Thoracic aorta (tissue), 2 donors: ENCODE results near the gene PLA2G15. TPM values are rescaled to one million over a fixed set of nuclear protein-coding genes. Genes with fewer than 3 reads are reported as not detected.
A peak's percentile ranks its signal among the peaks of the same experiment; 100 is the strongest.

Source experiments
- ATAC-seq: fragments of 150-250 bp; one replicate; pipeline ENCODE4 v1.8.0; 2017; ENCODE audit warnings: low read depth; ENCODE audit not compliant: insufficient number of reproducible peaks, low FRiP score
- DNase-seq: peaks from one replicate; pipeline ENCODE4 v3.0.0-alpha.2; 2020; ENCODE audit warnings: low spot score
- H3K27ac ChIP-seq, 2 donors: fragments of 200-600 bp; sonication (generic); 1 replicate in 1 of 2; 2 replicates in 1 of 2; pipeline ENCODE4 v1.5.1; 2016; ENCODE audit warnings: mild to moderate bottlenecking in 2 of 2, moderate library complexity in 2 of 2
- H3K27me3 ChIP-seq: fragments of 200-600 bp; sonication (generic); replicated peaks from 2 replicates; pipeline ENCODE4 v1.6.0; 2016; ENCODE audit warnings: mild to moderate bottlenecking; ENCODE audit not compliant: insufficient read depth
- H3K36me3 ChIP-seq: fragments of 200-600 bp; sonication (generic); one replicate; pipeline ENCODE4 v1.5.1; 2016
- H3K4me1 ChIP-seq, 2 donors: fragments of 200-600 bp; sonication (generic); 1 replicate in 1 of 2; 2 replicates in 1 of 2; pipeline versions ENCODE4 v1.5.1 to v1.6.0; 2016; ENCODE audit warnings: low read depth in 2 of 2, mild to moderate bottlenecking in 1 of 2; ENCODE audit not compliant: control insufficient read depth in 1 of 2
- H3K4me3 ChIP-seq: fragments of 200-600 bp; sonication (generic); 2 replicates; pipeline ENCODE4 v1.5.1; 2016; ENCODE audit warnings: mild to moderate bottlenecking
- H3K9me3 ChIP-seq: fragments of 200-600 bp; sonication (generic); 2 replicates; pipeline ENCODE4 v1.5.1; 2016
- CTCF ChIP-seq: fragments of 200-600 bp; sonication (generic); IDR thresholded peaks from one replicate; pipeline ENCODE4 v1.5.1; 2019; ENCODE audit warnings: antibody characterized with exemption
- total RNA-seq, 2 donors: library from RNA; depleted of rRNA; stranded (reverse); fragments of >200 nt; gene quantifications; one replicate each; pipeline versions ENCODE4 v1.1.0 to v1.2.3, GENCODE V29; 2016

PLA2G15 gene
- total RNA-seq, 2 donors from 2014 or later, result 17.8 to 34.9 TPM

DNA sequence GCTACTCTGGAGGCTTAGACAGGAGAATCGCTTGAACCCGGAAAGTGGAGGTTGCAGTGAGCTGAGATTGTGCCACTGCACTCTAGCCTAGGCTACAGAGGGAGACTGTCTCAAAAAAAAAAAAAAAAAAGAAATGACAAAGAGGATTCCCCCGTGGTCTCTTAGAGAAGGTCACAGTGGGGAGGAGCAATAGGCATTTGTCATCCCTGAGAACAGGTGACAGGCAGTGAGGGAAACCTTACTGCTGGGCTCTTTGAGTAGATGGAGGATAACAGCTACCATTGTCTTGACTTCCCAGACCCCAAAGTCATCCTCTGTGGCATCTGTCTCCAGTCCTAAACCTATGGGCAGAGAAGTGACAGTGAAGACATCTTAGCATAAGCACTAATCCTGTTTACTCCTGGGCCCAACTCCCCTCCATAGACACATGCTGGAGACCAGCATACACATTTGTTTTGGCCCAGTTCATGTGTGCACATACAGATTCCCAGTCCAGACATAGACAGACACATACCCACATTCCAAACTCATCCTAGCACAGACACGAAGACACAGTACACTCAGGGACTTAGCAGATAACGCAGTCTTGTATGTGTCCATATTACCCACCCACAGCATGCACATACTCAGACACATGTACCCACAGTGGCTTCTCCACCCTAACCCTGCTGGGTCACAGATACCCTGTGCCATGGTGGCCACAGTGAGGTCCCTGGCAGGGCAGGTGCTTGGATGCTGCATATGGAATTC, 11.9 kb upstream of the PLA2G15 start:
- DNase-seq (no peak), ATAC-seq (no peak)
- Histone ChIP-seq H3K4me3 (no peak overlapping the region), H3K27ac (no peak overlapping the region), H3K27me3 (no peaks in the 10 kb centered on the region), H3K9me3 (no peaks in the 10 kb centered on the region), H3K4me1 (peaks cover 8 to 24% of the 10 kb centered on the region in 2 donors), H3K36me3 (no peaks in the 10 kb centered on the region)
- TF ChIP-seq CTCF, result no peak

GRCh38 chr16:68233835-68234187, 11.4 kb upstream of the PLA2G15 start:
- Histone ChIP-seq H3K36me3 (no peaks in the 10 kb centered on the region), H3K27me3 (no peaks in the 10 kb centered on the region), H3K9me3 (no peaks in the 10 kb centered on the region), H3K4me1 (peaks cover 8 to 23% of the 10 kb centered on the region in 2 donors), H3K4me3 (no peak overlapping the region), H3K27ac (peak overlapping the region in 1 of 2 donors; percentile 9)
- no peak for TF ChIP-seq CTCF
- DNase-seq (no peak), ATAC-seq (no peak)

- H3K27ac ChIP-seq, result peak overlapping the region in 1 of 2 donors; percentile 9
- H3K4me3 ChIP-seq, result no peak overlapping the region
- no peak for ATAC-seq
- no peaks in the 10 kb centered on the region for H3K27me3 ChIP-seq
- H3K4me1 ChIP-seq, result peaks cover 8 to 18% of the 10 kb centered on the region in 2 donors
- no peak for TF ChIP-seq CTCF
- H3K36me3 ChIP-seq, result no peaks in the 10 kb centered on the region
- DNase-seq, result no peak
- H3K9me3 ChIP-seq, result no peaks in the 10 kb centered on the region
Measured at GRCh38 chr16:68234188-68235107, 10.7 kb upstream of the PLA2G15 start.

DNA sequence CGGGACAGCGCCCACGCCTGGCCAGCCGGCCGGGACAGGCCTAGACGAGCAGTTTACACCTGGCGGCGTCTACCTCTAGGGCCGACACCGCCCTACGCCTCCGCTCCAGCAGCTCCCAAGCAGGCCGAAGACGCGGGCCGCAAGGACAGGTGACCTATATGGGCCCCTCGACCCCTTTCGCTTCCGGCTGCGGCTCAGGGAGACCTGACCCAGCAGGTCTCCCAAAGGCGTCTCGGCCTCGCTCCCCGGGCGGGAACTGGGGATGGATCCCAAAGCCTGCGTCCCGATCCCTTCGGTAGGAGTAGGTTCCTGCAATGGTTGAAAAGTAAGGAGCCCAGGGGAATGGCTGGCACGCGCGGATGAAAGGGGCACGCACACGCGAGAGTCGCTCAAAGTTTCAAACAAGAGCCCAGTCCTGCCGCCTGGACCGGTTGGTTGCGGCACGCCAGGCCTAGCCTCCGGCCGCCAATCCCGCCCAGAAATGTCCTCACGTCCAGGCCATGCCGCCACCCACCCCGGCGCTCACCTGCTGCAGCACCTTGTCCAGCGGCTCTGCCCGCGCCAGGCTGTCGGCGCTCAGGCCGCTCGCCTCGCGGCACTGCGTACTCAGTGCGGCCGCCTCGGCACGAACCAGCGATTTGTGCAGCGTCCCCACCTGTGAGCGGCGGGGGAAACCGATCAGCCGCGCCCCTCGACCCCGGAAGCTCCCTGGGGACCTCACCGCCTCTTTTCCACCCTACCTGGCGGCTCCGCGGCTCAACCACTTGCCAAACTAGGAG, 9.9 kb upstream of the PLA2G15 start:
- no peak for TF ChIP-seq CTCF
- no peak for DNase-seq
- Histone ChIP-seq H3K27me3 (no peaks in the 10 kb centered on the region), H3K36me3 (no peaks in the 10 kb centered on the region), H3K9me3 (no peaks in the 10 kb centered on the region), H3K4me1 (peaks cover 8 to 18% of the 10 kb centered on the region in 2 donors), H3K27ac (peak overlapping the region in 1 of 2 donors; percentile 87), H3K4me3 (peak overlapping the region; percentile 80)
- ATAC-seq, result no peak

DNA sequence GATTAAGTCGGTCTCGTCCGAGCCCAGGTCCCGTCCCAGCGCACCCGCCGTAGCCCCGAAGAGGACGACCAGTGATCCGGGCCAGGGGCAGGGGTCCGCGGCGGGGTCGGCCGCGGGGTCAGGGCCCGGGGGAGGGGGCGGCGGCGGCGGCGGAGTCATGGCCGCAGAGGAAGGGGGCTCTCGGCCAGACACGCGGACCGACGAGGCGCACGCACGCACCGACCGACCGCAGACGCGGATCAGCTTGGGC, 9.4 kb upstream of the PLA2G15 start, which contains the start of gene ESRP2:
TSS of gene ESRP2 (minus strand) at position 241 of the 250 bp plus-strand sequence. CDS start at position 159, 82 bp downstream.
- peak within 1 kb of the TSS; percentile 80 for H3K4me3 ChIP-seq
- no peak for DNase-seq
- H3K4me1 ChIP-seq, result peaks cover 8 to 18% of the 10 kb centered on the region in 2 donors

More for the DNA sequence above, 9.4 kb upstream of the PLA2G15 start, which contains the start of gene ESRP2:
- Histone ChIP-seq H3K36me3 (no peaks in the 10 kb centered on the region), H3K27me3 (no peaks in the 10 kb centered on the region), H3K9me3 (no peaks in the 10 kb centered on the region), H3K27ac (peak within 1 kb of the TSS; percentile 76 to 87)
- TF ChIP-seq CTCF, result no peak
- no peak for ATAC-seq
